ENCODE data around the gene SPAG16.
"Not testable (repeated sequence)": the region's sequence is repeated elsewhere in the genome, so short reads cannot be mapped to it uniquely, and the experiment has no call there.

SPAG16 gene

GRCh38 chr2:213718411-213718810 lies 434.1 kb downstream of the SPAG16 start:
- not testable (repeated sequence) for DNase-seq

- no peak for DNase-seq
Observed at GRCh38 chr2:213722565-213722964, 438.3 kb downstream of the SPAG16 start.

- DNase-seq: no peak
Observed at GRCh38 chr2:213723041-213723560, 438.8 kb downstream of the SPAG16 start.

DNA sequence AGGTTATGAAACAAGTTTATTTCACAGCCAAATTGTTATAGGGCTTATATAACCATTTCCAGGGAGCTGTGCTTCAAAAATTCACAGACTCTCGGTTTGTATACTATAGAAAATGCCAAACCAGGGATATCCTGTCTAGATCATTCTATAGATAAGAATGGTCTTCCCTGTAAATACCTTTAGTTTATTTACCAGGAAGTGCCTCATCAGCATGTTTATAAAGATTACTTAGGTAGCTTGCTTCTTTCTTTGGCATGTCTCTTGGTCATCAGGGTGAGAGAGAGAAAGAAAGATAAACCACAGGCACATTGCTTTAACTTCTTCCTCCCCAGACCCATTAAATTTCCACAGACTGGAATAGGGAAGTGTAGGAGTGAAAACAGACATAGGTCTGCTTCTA lies 439.4 kb downstream of the SPAG16 start:
- no peak for DNase-seq

- DNase-seq: no peak
Observed at GRCh38 chr2:213726101-213726500, 441.8 kb downstream of the SPAG16 start.

- DNase-seq: no peak
Observed at GRCh38 chr2:213733893-213734292, 449.6 kb downstream of the SPAG16 start.

DNA sequence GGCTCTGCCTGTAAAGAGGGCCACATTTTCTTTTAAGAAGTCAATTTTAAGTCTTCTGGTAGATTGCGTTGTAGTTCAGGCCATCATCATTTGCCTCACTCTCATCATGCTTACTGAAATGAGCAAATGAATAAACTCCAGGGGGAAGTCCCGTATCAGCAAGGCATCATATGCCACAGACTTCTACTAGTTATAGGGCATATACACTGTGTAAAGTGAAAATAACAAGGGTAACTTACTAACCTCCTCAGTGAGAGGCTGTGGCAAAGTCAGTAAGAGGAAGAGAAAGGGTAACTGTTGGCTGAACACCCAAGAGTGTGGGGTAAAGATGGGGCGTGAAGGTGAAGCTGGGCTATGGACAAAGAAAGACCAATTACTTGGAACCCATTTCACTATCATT lies 456.2 kb downstream of the SPAG16 start:
- no peak for DNase-seq

- no peak for DNase-seq
Observed at GRCh38 chr2:213751446-213751845, 467.2 kb downstream of the SPAG16 start.

- no peak for DNase-seq
Observed at GRCh38 chr2:213752575-213752974, 468.3 kb downstream of the SPAG16 start.

GRCh38 chr2:213757525-213757924 lies 473.3 kb downstream of the SPAG16 start:
- DNase-seq: no peak

GRCh38 chr2:213763354-213763753 lies 479.1 kb downstream of the SPAG16 start:
- no peak for DNase-seq

GRCh38 chr2:213763963-213764362 lies 479.7 kb downstream of the SPAG16 start:
- DNase-seq: no peak

GRCh38 chr2:213764849-213765248 lies 480.6 kb downstream of the SPAG16 start:
- DNase-seq: no peak

- DNase-seq: no peak
Observed at GRCh38 chr2:213766062-213766461, 481.8 kb downstream of the SPAG16 start.

- DNase-seq: no peak
Observed at GRCh38 chr2:213766465-213766901, 482.2 kb downstream of the SPAG16 start.

GRCh38 chr2:213787869-213788268 lies 503.6 kb downstream of the SPAG16 start:
- no peak for DNase-seq

- DNase-seq: no peak
Observed at GRCh38 chr2:213789940-213790339, 505.7 kb downstream of the SPAG16 start.

GRCh38 chr2:213792045-213792444 lies 507.8 kb downstream of the SPAG16 start:
- no peak for DNase-seq

GRCh38 chr2:213806125-213806726 lies 522.0 kb downstream of the SPAG16 start:
- DNase-seq: no peak

DNA sequence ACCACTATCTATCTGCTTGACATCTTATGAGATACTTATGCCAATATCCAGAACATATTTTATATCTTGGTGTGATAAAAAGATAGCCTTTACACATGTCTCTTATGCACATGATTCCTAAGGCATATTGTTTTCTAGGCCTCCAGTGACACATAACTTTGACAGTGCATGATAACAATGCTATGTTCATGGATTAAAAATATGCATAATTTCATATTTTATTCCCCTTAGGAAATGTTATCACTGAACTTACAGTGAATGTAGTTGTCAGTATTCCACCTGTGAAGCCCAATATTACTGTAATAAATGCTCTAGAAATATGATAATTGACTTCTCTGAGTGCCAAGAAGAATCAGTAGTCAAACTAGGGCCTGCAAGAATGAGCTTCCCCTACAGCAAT lies 532.3 kb downstream of the SPAG16 start:
- no peak for DNase-seq

- no peak for DNase-seq
Observed at GRCh38 chr2:213818436-213818835, 534.2 kb downstream of the SPAG16 start.

DNA sequence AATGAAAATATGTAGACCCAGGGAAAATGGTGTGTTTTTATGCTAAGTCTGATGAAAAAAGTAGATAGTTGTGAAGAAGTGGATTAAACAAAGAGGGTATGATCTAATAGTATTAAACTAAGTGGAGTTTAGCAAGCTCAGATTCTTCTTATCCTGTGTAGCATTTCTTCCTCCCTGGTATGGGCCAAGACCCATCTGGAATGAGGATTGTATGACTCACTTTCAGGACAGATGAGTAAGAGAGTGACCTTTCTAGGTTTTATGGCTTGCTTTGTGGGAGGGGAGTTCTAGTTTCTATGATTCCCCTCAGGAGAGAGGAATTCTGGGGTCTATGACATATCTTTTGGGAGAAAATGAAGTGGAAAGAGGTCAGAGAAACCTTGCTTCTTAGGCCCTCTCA lies 550.1 kb downstream of the SPAG16 start:
- no peak for DNase-seq

DNA sequence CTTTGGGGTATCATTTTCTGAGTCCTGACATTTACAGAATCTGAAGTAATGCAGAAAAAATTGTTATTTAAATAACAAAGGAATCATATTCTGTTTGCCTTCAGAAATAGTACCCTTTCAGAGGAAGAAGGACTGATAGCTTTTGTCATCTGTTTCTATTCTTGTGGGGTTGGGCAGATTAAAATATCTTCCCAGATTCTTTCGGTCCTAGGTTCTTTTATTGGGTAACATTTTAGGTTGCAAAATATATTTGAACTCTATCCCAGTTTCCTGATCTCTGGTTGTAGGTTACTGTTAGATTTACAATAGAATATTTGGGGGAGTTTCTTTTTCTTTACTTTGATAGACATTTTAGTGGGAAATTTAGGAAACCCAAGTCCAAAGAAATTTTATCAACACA lies 550.5 kb downstream of the SPAG16 start:
- no peak for DNase-seq

GRCh38 chr2:213846856-213847255 lies 562.6 kb downstream of the SPAG16 start:
- DNase-seq: no peak

DNA sequence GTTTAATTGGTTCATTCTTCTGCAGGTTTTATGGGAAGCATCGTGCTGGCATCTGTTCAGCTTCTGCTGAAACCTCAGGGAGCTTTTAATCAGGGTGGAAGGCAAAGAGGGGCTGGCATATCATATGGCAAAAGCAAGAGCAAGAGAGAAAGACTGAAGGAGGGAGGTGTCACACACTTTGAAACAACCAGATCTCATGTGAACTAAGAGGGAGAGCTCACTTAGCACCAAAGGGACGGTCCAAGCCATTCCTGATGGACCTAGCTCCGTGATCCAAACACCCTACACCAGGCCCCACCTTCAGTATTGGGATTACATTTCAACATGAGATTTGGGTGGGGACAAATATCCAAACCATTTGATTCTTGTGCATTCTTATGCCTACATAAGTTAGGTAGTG lies 563.1 kb downstream of the SPAG16 start:
- no peak for DNase-seq
